ENCODE measurements around the gene NELFCD. TPM values are rescaled to one million over a fixed set of nuclear protein-coding genes. Genes with fewer than 3 reads are reported as not detected.
"Not testable (repeated sequence)": the region's sequence is repeated elsewhere in the genome, so short reads cannot be mapped to it uniquely, and the experiment has no call there.

NELFCD gene
- total and polyA plus RNA-seq, 9 donors: 36.0 to 69.6 (median 58.9) TPM

DNA sequence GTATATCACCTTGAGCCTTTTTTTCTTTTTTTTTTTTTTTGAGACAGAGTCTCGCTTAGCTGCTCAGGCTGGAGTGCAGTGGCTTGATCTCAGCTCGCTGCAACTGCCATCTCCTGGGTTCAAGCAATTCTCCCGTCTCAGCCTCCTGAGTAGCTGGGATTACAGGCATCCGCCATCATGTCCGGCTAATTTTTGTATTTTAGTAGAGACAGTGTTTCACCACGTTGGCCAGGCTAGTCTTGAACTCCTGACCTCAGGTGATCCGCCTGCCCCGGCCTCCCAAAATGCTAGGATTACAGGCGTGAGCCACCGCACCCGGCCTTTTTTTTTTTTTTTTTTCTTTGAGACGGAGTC is 2.0 kb downstream of the NELFCD start:
- H3K27me3 ChIP-seq (ENCODE audit: control insufficient read depth, insufficient read depth, low read length); DNase-seq; H3K27ac ChIP-seq (ENCODE audit: low read length); H3K4me3 ChIP-seq (ENCODE audit: low read length); H3K9me3 ChIP-seq (replicated peaks; ENCODE audit: control insufficient read depth, low read depth, low read length): not testable (repeated sequence)
- peaks cover 16% of the 10 kb centered on the region for H3K4me1 ChIP-seq (ENCODE audit: control insufficient read depth, insufficient read depth, low read length)
- WGBS (ENCODE audit: insufficient coverage): 94% methylated on average over 8 of the region's 12 CpGs
- H3K36me3 ChIP-seq (ENCODE audit: control insufficient read depth, insufficient read depth, low read length): peaks cover 26% of the 10 kb centered on the region

DNA sequence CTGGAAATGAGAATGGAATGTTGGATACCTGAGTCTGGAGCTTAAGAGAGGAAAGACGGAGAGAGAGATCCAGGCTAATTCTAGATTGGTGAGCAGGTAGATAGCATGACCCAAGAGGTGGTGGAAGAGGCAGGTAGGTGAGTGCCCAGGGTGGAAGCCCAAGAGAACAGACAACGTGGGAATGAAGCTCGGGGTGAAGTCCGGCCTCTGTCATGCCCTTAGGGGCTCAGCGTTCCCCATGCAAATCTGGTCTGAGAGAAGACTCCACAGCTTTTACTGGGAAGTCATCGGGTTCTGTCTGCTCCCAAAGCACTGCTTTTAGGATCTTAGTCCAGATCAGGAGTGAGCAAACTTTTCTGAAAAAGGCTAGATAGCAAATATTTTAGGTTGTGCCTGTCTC is 3.6 kb downstream of the NELFCD start:
- Histone ChIP-seq H3K27me3 (ENCODE audit: control insufficient read depth, insufficient read depth, low read length) (no peaks in the 10 kb centered on the region), H3K9me3 (replicated peaks; ENCODE audit: control insufficient read depth, low read depth, low read length) (no peaks in the 10 kb centered on the region), H3K4me1 (ENCODE audit: control insufficient read depth, insufficient read depth, low read length) (peaks cover 16% of the 10 kb centered on the region), H3K4me3 (ENCODE audit: low read length) (no peak overlapping the region), H3K27ac (ENCODE audit: low read length) (no peak overlapping the region), H3K36me3 (ENCODE audit: control insufficient read depth, insufficient read depth, low read length) (peaks cover 42% of the 10 kb centered on the region)
- DNase-seq: no peak
- 80% methylated on average over 6 of the region's 6 CpGs for WGBS (ENCODE audit: insufficient coverage)

DNA sequence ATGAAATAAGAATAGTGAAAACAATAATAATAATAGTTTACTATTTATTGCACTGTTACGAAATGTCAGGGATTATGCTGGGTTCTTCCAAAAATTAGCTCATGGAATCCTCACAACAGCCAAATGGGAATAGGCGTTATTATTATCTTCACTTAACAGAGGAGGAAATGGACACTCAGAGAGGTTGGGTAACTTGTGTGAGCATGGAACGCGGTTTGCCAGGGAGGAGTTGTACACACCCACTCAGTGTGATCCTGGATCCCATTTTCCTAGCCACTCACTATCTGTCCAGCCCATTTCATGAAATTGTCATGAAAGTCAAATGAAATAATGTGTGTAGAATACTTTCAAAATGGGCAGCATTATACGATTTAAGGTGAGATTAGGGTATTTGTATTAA is 4.6 kb downstream of the NELFCD start:
- peaks cover 49% of the 10 kb centered on the region for H3K36me3 ChIP-seq (ENCODE audit: control insufficient read depth, insufficient read depth, low read length)
- no peak overlapping the region for H3K27ac ChIP-seq (ENCODE audit: low read length)
- no peak overlapping the region for H3K4me3 ChIP-seq (ENCODE audit: low read length)
- peaks cover 16% of the 10 kb centered on the region for H3K4me1 ChIP-seq (ENCODE audit: control insufficient read depth, insufficient read depth, low read length)
- no peaks in the 10 kb centered on the region for H3K27me3 ChIP-seq (ENCODE audit: control insufficient read depth, insufficient read depth, low read length)
- 83% methylated on average over 1 of the region's 5 CpGs for WGBS (ENCODE audit: insufficient coverage)
- DNase-seq: no peak
- H3K9me3 ChIP-seq (replicated peaks; ENCODE audit: control insufficient read depth, low read depth, low read length): no peaks in the 10 kb centered on the region

DNA sequence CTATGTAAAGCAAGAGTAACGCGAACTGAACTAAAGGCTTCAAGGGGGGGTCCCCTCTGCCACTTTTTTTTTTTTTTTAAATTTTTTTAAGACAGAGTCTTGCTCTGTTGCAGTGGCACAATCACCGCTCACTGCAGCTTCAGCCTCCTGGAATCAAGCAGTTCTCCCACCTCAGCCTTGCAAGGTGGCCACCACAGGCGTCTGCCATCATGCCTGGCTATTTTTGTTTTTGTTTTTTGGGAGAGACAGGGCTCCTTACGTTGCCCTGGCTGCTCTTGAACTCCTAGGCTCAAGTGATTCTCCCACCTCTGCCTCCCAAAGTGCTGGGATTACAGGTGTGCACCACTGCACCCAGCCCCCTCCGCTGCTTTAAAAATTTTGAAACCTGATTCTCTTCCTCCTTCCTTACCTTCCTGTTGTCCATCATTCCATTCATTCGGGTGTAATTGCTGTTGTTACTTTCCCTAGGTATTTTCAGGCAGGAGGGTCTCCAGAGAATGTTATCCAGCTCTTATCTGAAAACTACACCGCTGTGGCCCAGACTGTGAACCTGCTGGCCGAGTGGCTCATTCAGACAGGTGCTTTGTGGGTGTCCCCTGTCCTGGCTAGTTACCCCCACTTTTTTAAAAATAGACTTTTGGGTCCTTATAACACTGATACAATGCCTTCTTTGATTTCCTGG is 5.4 kb downstream of the NELFCD start:
- no peak for DNase-seq
- Histone ChIP-seq H3K9me3 (replicated peaks; ENCODE audit: control insufficient read depth, low read depth, low read length) (no peaks in the 10 kb centered on the region), H3K4me1 (ENCODE audit: control insufficient read depth, insufficient read depth, low read length) (peaks cover 14% of the 10 kb centered on the region), H3K4me3 (ENCODE audit: low read length) (no peak overlapping the region), H3K27me3 (ENCODE audit: control insufficient read depth, insufficient read depth, low read length) (no peaks in the 10 kb centered on the region), H3K27ac (ENCODE audit: low read length) (no peak overlapping the region), H3K36me3 (ENCODE audit: control insufficient read depth, insufficient read depth, low read length) (peaks cover 56% of the 10 kb centered on the region)
- 94% methylated on average over 3 of the region's 9 CpGs for WGBS (ENCODE audit: insufficient coverage)

DNA sequence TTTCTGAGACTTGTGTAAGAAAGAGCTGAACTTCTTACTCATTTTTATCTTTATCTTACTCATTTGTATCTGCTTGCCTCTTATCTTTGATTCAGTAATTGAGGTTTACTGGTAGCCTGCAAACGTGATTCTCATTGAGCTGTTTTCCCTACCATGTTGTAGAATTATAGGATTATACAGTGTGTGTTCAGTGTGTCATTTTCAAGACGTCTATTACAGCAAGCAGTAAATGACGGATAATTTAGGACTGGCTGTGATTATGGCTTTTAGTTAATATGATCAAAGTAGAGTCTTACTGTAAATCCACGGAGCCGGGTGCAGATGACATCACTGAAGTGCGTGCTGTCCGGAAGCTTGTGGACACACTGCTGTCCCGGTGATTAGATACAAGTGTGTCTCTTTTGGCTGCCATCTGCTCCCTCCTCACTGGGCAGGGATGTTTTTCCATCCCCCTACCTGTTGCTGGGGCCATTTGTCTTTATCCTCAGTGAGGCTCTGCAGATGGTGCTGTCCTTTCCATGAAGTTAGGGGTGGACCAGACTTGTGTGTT is 6.0 kb downstream of the NELFCD start:
- DNase-seq: no peak
- Histone ChIP-seq H3K27ac (ENCODE audit: low read length) (no peak overlapping the region), H3K4me1 (ENCODE audit: control insufficient read depth, insufficient read depth, low read length) (peaks cover 10% of the 10 kb centered on the region), H3K4me3 (ENCODE audit: low read length) (no peak overlapping the region), H3K36me3 (ENCODE audit: control insufficient read depth, insufficient read depth, low read length) (peaks cover 61% of the 10 kb centered on the region), H3K9me3 (replicated peaks; ENCODE audit: control insufficient read depth, low read depth, low read length) (no peaks in the 10 kb centered on the region), H3K27me3 (ENCODE audit: control insufficient read depth, insufficient read depth, low read length) (no peaks in the 10 kb centered on the region)
- WGBS (ENCODE audit: insufficient coverage): 93% methylated on average over 6 of the region's 8 CpGs

DNA sequence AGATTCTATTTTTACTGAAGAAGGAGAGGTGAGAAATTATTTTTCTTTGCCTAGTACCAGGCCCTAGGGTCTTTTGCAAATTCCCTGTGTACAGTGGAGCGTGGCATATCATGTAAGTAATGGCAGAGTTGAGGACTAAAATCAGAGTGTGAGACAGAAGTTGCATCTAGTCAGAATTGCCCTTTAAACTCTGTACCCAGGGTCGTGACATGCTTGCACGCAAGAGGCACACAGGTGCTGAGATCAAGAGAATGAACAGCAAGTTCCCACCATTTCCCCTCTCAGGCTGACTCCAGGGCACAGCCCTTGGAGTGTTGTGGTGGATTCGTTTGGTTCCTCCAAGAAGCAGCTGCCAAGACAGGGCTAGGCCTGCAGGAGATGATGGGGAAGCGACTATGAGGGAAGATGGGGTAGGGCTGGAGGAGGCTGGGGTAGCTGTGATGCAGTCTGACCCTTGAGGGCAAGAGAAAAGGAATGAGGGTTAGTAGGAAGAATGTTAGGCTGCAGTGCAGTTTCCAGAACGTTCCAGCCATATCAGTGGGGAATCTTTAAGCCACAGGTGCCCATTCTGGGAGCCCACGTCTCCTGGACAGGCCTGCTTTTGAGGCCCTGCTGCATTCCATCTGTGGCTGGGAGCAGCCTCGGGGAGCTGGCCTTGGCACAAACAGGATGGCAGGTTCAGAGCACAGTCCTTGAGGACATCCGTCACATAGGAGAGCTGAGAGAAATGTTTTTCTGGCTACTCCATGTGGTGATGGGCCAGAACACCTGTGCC is 6.9 kb downstream of the NELFCD start:
- Histone ChIP-seq H3K4me3 (ENCODE audit: low read length) (no peak overlapping the region), H3K27ac (ENCODE audit: low read length) (no peak overlapping the region), H3K27me3 (ENCODE audit: control insufficient read depth, insufficient read depth, low read length) (no peaks in the 10 kb centered on the region), H3K36me3 (ENCODE audit: control insufficient read depth, insufficient read depth, low read length) (peaks cover 69% of the 10 kb centered on the region), H3K9me3 (replicated peaks; ENCODE audit: control insufficient read depth, low read depth, low read length) (no peaks in the 10 kb centered on the region), H3K4me1 (ENCODE audit: control insufficient read depth, insufficient read depth, low read length) (peaks cover 3% of the 10 kb centered on the region)
- DNase-seq: no peak
- WGBS (ENCODE audit: insufficient coverage): 90% methylated on average over 7 of the region's 9 CpGs

DNA sequence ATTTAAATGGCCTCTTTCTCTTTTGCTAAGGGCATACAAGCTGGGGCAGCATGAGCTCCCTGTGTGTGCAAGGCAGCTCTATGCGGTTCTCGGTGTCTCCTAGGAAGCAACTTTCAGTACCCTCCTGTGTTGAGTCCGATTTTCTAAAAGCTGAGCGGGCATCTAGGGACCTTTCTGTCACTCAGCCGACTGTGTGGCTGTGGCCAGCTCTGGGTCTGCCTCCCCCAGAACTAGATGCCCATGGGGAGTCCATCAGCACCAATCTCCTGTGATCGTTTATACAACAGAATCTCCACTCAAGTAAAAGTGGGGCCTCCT is 7.5 kb downstream of the NELFCD start:
- no peaks in the 10 kb centered on the region for H3K9me3 ChIP-seq (replicated peaks; ENCODE audit: control insufficient read depth, low read depth, low read length)
- no peak overlapping the region for H3K4me3 ChIP-seq (ENCODE audit: low read length)
- H3K36me3 ChIP-seq (ENCODE audit: control insufficient read depth, insufficient read depth, low read length): peaks cover 74% of the 10 kb centered on the region
- H3K4me1 ChIP-seq (ENCODE audit: control insufficient read depth, insufficient read depth, low read length): peaks cover 2% of the 10 kb centered on the region
- DNase-seq: no peak
- H3K27me3 ChIP-seq (ENCODE audit: control insufficient read depth, insufficient read depth, low read length): no peaks in the 10 kb centered on the region
- WGBS (ENCODE audit: insufficient coverage): 93% methylated on average over 5 of the region's 6 CpGs
- no peak overlapping the region for H3K27ac ChIP-seq (ENCODE audit: low read length)

DNA sequence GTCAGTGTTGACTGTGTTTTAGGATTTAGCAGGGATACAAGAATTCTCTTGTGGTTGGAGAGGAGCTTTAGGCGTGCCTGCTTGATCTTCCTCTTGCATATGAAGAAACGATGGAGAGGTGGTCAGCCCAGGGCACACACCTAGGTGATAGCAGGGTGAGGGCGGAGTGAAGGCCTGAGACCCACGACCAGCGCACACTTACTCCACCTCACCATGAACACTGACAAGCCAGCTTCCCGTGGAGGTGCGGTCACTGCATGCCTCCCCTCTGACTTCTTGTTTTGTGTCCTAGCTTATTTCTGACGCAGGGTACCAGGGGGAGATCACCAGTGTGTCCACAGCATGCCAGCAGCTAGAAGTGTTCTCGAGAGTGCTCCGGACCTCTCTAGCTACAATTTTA is 8.1 kb downstream of the NELFCD start:
- WGBS (ENCODE audit: insufficient coverage): 90% methylated on average over 3 of the region's 10 CpGs
- peaks cover 81% of the 10 kb centered on the region for H3K36me3 ChIP-seq (ENCODE audit: control insufficient read depth, insufficient read depth, low read length)
- H3K4me1 ChIP-seq (ENCODE audit: control insufficient read depth, insufficient read depth, low read length): no peaks in the 10 kb centered on the region
- no peaks in the 10 kb centered on the region for H3K9me3 ChIP-seq (replicated peaks; ENCODE audit: control insufficient read depth, low read depth, low read length)
- no peaks in the 10 kb centered on the region for H3K27me3 ChIP-seq (ENCODE audit: control insufficient read depth, insufficient read depth, low read length)
- DNase-seq: no peak
- no peak overlapping the region for H3K27ac ChIP-seq (ENCODE audit: low read length)
- H3K4me3 ChIP-seq (ENCODE audit: low read length): no peak overlapping the region

DNA sequence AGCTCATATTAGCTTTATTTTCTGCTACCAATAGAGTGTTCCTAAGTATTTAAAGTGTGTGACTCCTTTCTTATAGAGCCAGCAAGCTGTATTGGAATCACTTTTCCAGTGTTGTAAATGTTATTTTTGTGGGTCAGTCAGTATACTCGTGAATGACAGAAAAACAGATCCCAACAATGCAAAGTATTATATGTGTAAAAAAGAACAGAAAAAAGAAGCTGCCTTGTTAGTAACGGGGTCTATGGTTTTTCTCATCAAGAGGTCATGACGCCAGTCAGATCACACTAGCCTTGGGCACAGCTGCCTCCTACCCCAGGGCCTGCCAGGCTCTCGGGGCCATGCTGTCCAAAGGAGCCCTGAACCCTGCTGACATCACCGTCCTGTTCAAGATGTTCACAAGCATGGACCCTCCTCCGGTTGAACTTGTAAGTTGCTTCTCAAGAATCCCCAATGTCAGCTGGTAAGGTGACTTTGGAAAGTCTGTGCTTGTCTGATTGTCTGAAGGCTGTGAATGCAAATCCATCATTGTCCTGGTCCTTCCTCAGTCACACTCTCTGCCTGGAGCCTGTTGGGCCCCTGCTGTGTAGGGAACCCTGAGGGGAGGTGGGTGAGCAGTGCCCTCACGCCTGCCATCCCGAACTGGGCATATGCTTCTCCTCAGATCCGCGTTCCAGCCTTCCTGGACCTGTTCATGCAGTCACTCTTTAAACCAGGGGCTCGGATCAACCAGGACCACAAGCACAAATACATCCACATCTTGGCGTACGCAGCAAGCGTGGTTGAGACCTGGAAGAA is 9.8 kb downstream of the NELFCD start:
- 91% methylated on average over 6 of the region's 14 CpGs for WGBS (ENCODE audit: insufficient coverage)
- no peak overlapping the region for H3K4me3 ChIP-seq (ENCODE audit: low read length)
- no peaks in the 10 kb centered on the region for H3K9me3 ChIP-seq (replicated peaks; ENCODE audit: control insufficient read depth, low read depth, low read length)
- no peaks in the 10 kb centered on the region for H3K4me1 ChIP-seq (ENCODE audit: control insufficient read depth, insufficient read depth, low read length)
- peaks cover 91% of the 10 kb centered on the region for H3K36me3 ChIP-seq (ENCODE audit: control insufficient read depth, insufficient read depth, low read length)
- DNase-seq: no peak
- no peaks in the 10 kb centered on the region for H3K27me3 ChIP-seq (ENCODE audit: control insufficient read depth, insufficient read depth, low read length)
- no peak overlapping the region for H3K27ac ChIP-seq (ENCODE audit: low read length)

DNA sequence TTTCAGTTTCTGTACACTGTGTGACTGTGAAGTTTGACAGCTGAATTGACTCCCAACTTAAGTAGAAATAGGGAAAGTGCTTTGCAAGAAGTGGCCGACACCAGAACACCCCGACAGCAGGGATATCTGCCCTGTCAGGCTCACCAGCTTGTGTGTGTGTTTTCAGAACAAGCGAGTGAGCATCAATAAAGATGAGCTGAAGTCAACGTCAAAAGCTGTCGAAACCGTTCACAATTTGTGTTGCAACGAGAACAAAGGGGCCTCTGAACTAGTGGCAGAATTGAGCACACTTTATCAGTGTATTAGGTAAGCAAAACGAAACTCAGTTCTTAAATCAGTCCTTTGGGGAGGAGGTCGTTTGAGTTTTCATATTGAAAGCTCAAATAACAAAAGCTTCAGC is 10.7 kb downstream of the NELFCD start:
- no peaks in the 10 kb centered on the region for H3K4me1 ChIP-seq (ENCODE audit: control insufficient read depth, insufficient read depth, low read length)
- no peak for DNase-seq
- no peaks in the 10 kb centered on the region for H3K27me3 ChIP-seq (ENCODE audit: control insufficient read depth, insufficient read depth, low read length)
- peaks cover 91% of the 10 kb centered on the region for H3K36me3 ChIP-seq (ENCODE audit: control insufficient read depth, insufficient read depth, low read length)
- H3K4me3 ChIP-seq (ENCODE audit: low read length): no peak overlapping the region
- H3K27ac ChIP-seq (ENCODE audit: low read length): no peak overlapping the region
- WGBS (ENCODE audit: insufficient coverage): 93% methylated on average over 7 of the region's 9 CpGs
- H3K9me3 ChIP-seq (replicated peaks; ENCODE audit: control insufficient read depth, low read depth, low read length): no peaks in the 10 kb centered on the region

All from muscle of leg (tissue), 11 donors.